Lung (tissue), 12 donors: ENCODE results near the gene CXCL3. TPM values are rescaled to one million over a fixed set of nuclear protein-coding genes. Genes with fewer than 3 reads are reported as not detected.

ENCODE experiments used
- ATAC-seq: fragments of 200-7000 bp; cut with Tn5 transposase; one replicate; pipeline ENCODE4 v1.9.1; 2020; ENCODE audit warnings: moderate number of reproducible peaks; ENCODE audit not compliant: insufficient read depth, low FRiP score
- DNase-seq, 3 donors: peaks; one replicate each; pipeline ENCODE4 v3.0.0-alpha.2; 2013 to 2017
- H3K27ac ChIP-seq, 2 donors: one replicate each; pipeline ENCODE4 v1.5.1; 2013; ENCODE audit warnings: mild to moderate bottlenecking in 2 of 2, moderate library complexity in 2 of 2, control low read depth in 1 of 2, inconsistent platforms in 1 of 2, low read depth in 1 of 2, low read length in 1 of 2
- H3K27me3 ChIP-seq, 3 donors: one replicate each; pipeline ENCODE4 v1.5.1; 2013; ENCODE audit warnings: low read length in 2 of 3; ENCODE audit not compliant: control insufficient read depth in 3 of 3, insufficient read depth in 3 of 3
- H3K36me3 ChIP-seq, 4 donors: one replicate each; pipeline ENCODE4 v1.5.1; 2013; ENCODE audit warnings: low read length in 4 of 4, mild to moderate bottlenecking in 1 of 4, moderate library complexity in 1 of 4; ENCODE audit not compliant: control insufficient read depth in 4 of 4, insufficient read depth in 4 of 4
- H3K4me1 ChIP-seq, 5 donors: one replicate each; pipeline ENCODE4 v1.5.1; 2013; ENCODE audit warnings: low read length in 5 of 5, mild to moderate bottlenecking in 2 of 5, moderate library complexity in 1 of 5; ENCODE audit not compliant: control insufficient read depth in 5 of 5, insufficient read depth in 5 of 5
- H3K4me3 ChIP-seq: one replicate; pipeline ENCODE4 v1.5.1; 2013; ENCODE audit warnings: mild to moderate bottlenecking, control low read depth, moderate library complexity
- H3K9ac ChIP-seq, 2 donors: one replicate each; pipeline ENCODE4 v1.5.1; 2013; ENCODE audit warnings: low read length in 2 of 2, control low read depth in 1 of 2; ENCODE audit not compliant: insufficient read depth in 1 of 2
- H3K9me3 ChIP-seq, 4 donors: one replicate each; pipeline ENCODE4 v1.5.1; 2013; ENCODE audit warnings: low read length in 3 of 4, mild to moderate bottlenecking in 1 of 4, moderate library complexity in 1 of 4; ENCODE audit not compliant: control insufficient read depth in 4 of 4, insufficient read depth in 3 of 4
- WGBS, 2 donors: extraction: QIAGEN DNeasy Blood & Tissue Kit; methylation state at CpG; one replicate each; pipeline ENCODE4 v1.1.7; 2013; 5-methylcytosine and 5-hydroxymethylcytosine counted together
- polyA plus RNA-seq, 2 donors: library from polyadenylated mRNA; stranded (reverse); fragments of 200-250 nt; gene quantifications; one replicate each; pipeline ENCODE4 v1.2.1, GENCODE V29; 2013
- total RNA-seq, 2 donors: library from RNA; depleted of rRNA in 1 of 2; stranded (reverse); fragments of >200 nt in 1 of 2; gene quantifications; one replicate each; pipeline ENCODE4 v1.2.1, GENCODE V29; 2014 to 2021
- TF ChIP-seq, protein P1 (sequence below): IDR thresholded peaks from 2 replicates; pipeline ENCODE4 v1.5.1; 2012; ENCODE audit warnings: mild to moderate bottlenecking; ENCODE audit errors: control extremely low read depth, extremely low read depth
- donor health status: control.
- donor health status: control.
- donor health status: Bipolar disorder and iron deficiency.
- donor health status: healthy.
- donor health status: DM: yes; HTN: yes; CAD: no.

The CXCL3 gene
- total and polyA plus RNA-seq, 4 donors, result 9.4 to 77.7 (median 24.1) TPM

DNA sequence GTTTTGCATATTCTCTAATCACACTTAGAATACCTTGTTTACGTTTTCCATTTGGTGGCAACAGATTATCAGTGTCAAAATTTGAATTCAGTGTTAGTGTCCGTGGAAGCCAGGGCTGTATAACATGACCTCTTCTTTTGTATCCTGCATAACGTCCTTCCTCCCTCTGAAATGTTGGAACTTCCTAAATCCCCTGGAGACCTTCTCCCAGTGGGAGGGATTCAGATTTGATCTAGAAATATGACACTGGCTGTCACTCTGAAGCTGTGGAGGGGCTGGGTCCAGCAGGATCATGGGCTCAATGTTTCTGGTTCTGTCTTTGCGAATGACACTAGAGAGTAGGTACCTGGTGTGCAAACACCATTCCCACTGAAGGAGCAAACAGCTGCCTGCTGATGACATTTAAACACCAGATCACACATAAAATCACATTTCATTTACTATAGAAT lies 850 bp upstream of the CXCL3 start:
- H3K27ac ChIP-seq, result no peak overlapping the region
- TF ChIP-seq, protein P1, sequence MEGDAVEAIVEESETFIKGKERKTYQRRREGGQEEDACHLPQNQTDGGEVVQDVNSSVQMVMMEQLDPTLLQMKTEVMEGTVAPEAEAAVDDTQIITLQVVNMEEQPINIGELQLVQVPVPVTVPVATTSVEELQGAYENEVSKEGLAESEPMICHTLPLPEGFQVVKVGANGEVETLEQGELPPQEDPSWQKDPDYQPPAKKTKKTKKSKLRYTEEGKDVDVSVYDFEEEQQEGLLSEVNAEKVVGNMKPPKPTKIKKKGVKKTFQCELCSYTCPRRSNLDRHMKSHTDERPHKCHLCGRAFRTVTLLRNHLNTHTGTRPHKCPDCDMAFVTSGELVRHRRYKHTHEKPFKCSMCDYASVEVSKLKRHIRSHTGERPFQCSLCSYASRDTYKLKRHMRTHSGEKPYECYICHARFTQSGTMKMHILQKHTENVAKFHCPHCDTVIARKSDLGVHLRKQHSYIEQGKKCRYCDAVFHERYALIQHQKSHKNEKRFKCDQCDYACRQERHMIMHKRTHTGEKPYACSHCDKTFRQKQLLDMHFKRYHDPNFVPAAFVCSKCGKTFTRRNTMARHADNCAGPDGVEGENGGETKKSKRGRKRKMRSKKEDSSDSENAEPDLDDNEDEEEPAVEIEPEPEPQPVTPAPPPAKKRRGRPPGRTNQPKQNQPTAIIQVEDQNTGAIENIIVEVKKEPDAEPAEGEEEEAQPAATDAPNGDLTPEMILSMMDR, result no peak
- ATAC-seq (no peak), DNase-seq (peak in 1 of 3 donors; percentile 12)
- H3K27me3 ChIP-seq, result peaks cover 0 to 18% (median 10%) of the 10 kb centered on the region in 3 donors
- 18% methylated on average over 4 of the region's 4 CpGs for WGBS, 2 donors
- no peaks in the 10 kb centered on the region for H3K36me3 ChIP-seq
- no peaks in the 10 kb centered on the region for H3K9me3 ChIP-seq
- H3K9ac ChIP-seq, result peak overlapping the region; percentile 59 to 69
- H3K4me3 ChIP-seq, result no peak overlapping the region
- peaks cover 0 to 3% (median 0%) of the 10 kb centered on the region in 5 donors for H3K4me1 ChIP-seq

DNA sequence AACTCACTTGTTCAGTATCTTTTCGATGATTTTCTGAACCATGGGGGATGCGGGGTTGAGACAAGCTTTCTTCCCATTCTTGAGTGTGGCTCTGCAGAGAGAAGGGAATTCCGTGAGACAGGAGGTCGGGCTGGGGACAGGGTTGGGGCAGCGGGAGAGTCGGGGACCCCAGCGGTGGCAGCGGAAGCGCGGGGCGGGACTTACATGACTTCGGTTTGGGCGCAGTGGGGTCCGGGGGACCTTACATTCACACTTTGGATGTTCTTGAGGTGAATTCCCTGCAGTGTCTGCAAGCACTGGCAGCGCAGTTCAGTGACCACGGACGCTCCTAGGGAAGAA lies 434 bp downstream of the CXCL3 start:
- no peaks in the 10 kb centered on the region for H3K36me3 ChIP-seq
- H3K27me3 ChIP-seq, result peaks cover 0 to 19% (median 10%) of the 10 kb centered on the region in 3 donors
- 1 to 3% methylated on average over 17 of the region's 17 CpGs for WGBS, 2 donors
- DNase-seq (no peak), ATAC-seq (no peak)
- H3K4me1 ChIP-seq, result peaks cover 0 to 3% (median 0%) of the 10 kb centered on the region in 5 donors
- peak overlapping the region in 1 of 2 donors; percentile 59 for H3K27ac ChIP-seq
- no peaks in the 10 kb centered on the region for H3K9me3 ChIP-seq
- TF ChIP-seq, protein P1, result no peak
- peak overlapping the region; percentile 77 for H3K4me3 ChIP-seq
- peak overlapping the region in 1 of 2 donors; percentile 69 for H3K9ac ChIP-seq

DNA sequence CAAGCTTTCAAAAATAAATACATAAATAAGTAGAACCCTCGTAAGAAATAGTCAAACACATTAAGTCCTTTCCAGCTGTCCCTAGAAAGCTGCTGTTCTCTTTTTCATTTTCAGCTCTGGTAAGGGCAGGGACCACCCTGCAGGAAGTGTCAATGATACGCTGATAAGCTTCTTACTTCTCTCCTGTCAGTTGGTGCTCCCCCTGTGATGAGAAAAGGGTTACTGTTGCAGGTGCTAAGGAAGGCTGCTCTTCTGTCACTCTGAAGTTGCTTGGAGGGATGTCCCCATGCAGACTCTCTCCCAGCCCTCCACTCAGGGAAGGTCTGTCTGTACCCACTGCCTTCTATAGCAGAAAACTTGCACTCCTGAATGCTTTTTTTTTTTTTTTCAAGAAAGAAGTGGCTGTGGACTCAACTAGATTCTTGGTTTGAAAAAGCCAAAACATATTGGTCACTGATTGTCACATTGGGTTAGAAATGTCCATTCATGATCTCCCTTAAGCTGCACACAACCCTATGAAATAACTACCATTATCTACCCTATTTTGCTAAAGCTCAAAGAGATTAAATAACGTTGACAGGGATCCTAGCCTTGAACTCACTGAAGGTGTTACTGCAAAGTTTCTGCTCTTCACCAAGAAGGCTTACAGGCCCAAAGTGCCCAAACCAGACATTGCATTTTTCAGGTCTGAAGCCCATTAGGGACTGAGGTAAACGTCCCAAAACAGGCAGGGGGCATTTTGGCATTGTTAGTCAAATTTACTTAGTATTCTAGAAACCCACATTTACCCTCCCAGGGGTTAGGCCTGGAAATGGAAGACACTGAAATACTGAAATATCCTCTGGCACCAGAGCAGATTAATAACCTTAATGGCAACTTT lies 1.2 kb downstream of the CXCL3 start:
- Histone ChIP-seq H3K9ac (no peak overlapping the region), H3K4me1 (peaks cover 0 to 3% (median 0%) of the 10 kb centered on the region in 5 donors), H3K4me3 (no peak overlapping the region), H3K36me3 (no peaks in the 10 kb centered on the region), H3K27me3 (peaks cover 0 to 21% (median 10%) of the 10 kb centered on the region in 3 donors), H3K9me3 (no peaks in the 10 kb centered on the region), H3K27ac (no peak overlapping the region)
- DNase-seq, result no peak
- no peak for ATAC-seq
- 37 to 45% methylated on average over 4 of the region's 4 CpGs for WGBS, 2 donors
- TF ChIP-seq, protein P1, result no peak
